ENCODE results near the gene REXO1. TPM values are rescaled to one million over a fixed set of nuclear protein-coding genes. Genes with fewer than 3 reads are reported as not detected.

The REXO1 gene
- total RNA-seq, 1 experiment from 2014 or later, result 52.1 TPM

- Histone ChIP-seq H3K36me3 (ENCODE audit: control insufficient read depth, insufficient read depth, low read length) (no peaks in the 10 kb centered on the region), H3K4me1 (ENCODE audit: control insufficient read depth, insufficient read depth, low read length) (no peaks in the 10 kb centered on the region; the same call in 1 of the 2 replicates), H3K9me3 (ENCODE audit: control insufficient read depth, insufficient read depth, low read depth, low read length) (no peaks in the 10 kb centered on the region), H3K27me3 (ENCODE audit: control insufficient read depth, insufficient read depth, low read length) (no peaks in the 10 kb centered on the region), H3K4me3 (ENCODE audit: low read depth in 2 of 2, low read length in 2 of 2) (no peak overlapping the region), H3K27ac (ENCODE audit: low read length) (no peak overlapping the region)
- DNase-seq (ENCODE audit: low read depth, low spot score) (no peak), ATAC-seq (no peak)
- ChIA-PET POLR2A (no interaction called here), CTCF (interaction anchor here (0.7 kb wide), 1 partner anchor 344 kb away, joined by 10 read pairs; no protein-coding TSS in a partner anchor)
- BruUV-seq (replicated peaks), result no TSS peak
- intact Hi-C loops (cut with micrococcal nuclease; ENCODE audit: unreplicated experiment), result no loop called here
- peak; percentile 35 for TF ChIP-seq CTCF (IDR thresholded peaks at IDR 0.05)
- TF ChIP-seq REST (IDR thresholded peaks at IDR 0.05; ENCODE audit: insufficient read depth in 1 of 2, low read depth in 2 of 2, low read length in 1 of 2), result no peak
- in situ Hi-C loops (cut with HindIII; ENCODE audit: low pct_unique_long_range_greater_than_20kb, low sequenced_read_pairs), result no loop called here
These were observed 56.4 kb downstream of the REXO1 start for GRCh38 chr19:1791879-1792278.

- no TSS peak for BruUV-seq (replicated peaks)
These were observed 58.1 kb downstream of the REXO1 start for GRCh38 chr19:1790054-1790792.

More at GRCh38 chr19:1790054-1790792, 58.1 kb downstream of the REXO1 start:
- ATAC-seq (no peak), DNase-seq (ENCODE audit: low read depth, low spot score) (no peak)
- in situ Hi-C loops (cut with HindIII; ENCODE audit: low pct_unique_long_range_greater_than_20kb, low sequenced_read_pairs) (no loop called here), intact Hi-C loops (cut with micrococcal nuclease; ENCODE audit: unreplicated experiment) (no loop called here)
- TF ChIP-seq TCF7L2 (IDR thresholded peaks at IDR 0.05; ENCODE audit: low read depth, low read length) (no peak), CTCF (IDR thresholded peaks at IDR 0.05) (no peak), REST (IDR thresholded peaks at IDR 0.05; ENCODE audit: insufficient read depth in 1 of 2, low read depth in 2 of 2, low read length in 1 of 2) (no peak), POLR2AphosphoS5 (IDR thresholded peaks at IDR 0.05; ENCODE audit: low read depth, low read length) (no peak), SIN3A (IDR thresholded peaks at IDR 0.05; ENCODE audit: borderline replicate concordance, insufficient read depth, low read depth, low read length) (no peak)
- H3K4me3 ChIP-seq (ENCODE audit: low read depth in 2 of 2, low read length in 2 of 2), result no peak overlapping the region
- H3K4me1 ChIP-seq (ENCODE audit: control insufficient read depth, insufficient read depth, low read length), result no peaks in the 10 kb centered on the region
- H3K36me3 ChIP-seq (ENCODE audit: control insufficient read depth, insufficient read depth, low read length), result no peaks in the 10 kb centered on the region
- H3K27me3 ChIP-seq (ENCODE audit: control insufficient read depth, insufficient read depth, low read length), result no peaks in the 10 kb centered on the region
- no peak overlapping the region for H3K27ac ChIP-seq (ENCODE audit: low read length)
- ChIA-PET POLR2A (interaction anchor here (0.7 kb wide), 1 partner anchor 24 kb away, joined by 9 read pairs; no protein-coding TSS in a partner anchor), CTCF (interaction anchor here (0.7 to 1.2 kb wide), 3 partner anchors 10 to 36 kb away, joined by 3 to 8 read pairs (median 4); no protein-coding TSS in a partner anchor)
- H3K9me3 ChIP-seq (ENCODE audit: control insufficient read depth, insufficient read depth, low read depth, low read length), result no peaks in the 10 kb centered on the region

All from Panc1 (cell line).